PC-3 (cell line): ENCODE data around the gene FRG2. TPM values are rescaled to one million over a fixed set of nuclear protein-coding genes. Genes with fewer than 3 reads are reported as not detected.
"Not testable (repeated sequence)": the region's sequence is repeated elsewhere in the genome, so short reads cannot be mapped to it uniquely, and the experiment has no call there.

Experiments used
- ATAC-seq: fragments of 200-7000 bp; cut with Tn5 transposase; 2 replicates; pipeline ENCODE4 v1.9.1; 2020; ENCODE audit warnings: mild to moderate bottlenecking, moderate library complexity
- BruUV-seq: library from RNA; stranded (reverse); fragments of 400-500 nt; replicated peaks from 2 replicates; lab custom pipeline; 2021; lab: Mats Ljungman, UMichigan
- CTCF ChIA-PET: fragments of 300-600 bp; sonication (Branson Sonifier 250); formaldehyde crosslinking; loops from one replicate; lab custom pipeline; 2022; ENCODE audit warnings: antibody characterized with exemption; lab: Charles Lee
- POLR2A ChIA-PET: fragments of 300-600 bp; sonication (Branson Sonifier 250); formaldehyde crosslinking; loops from one replicate; lab custom pipeline; 2022; ENCODE audit warnings: antibody characterized with exemption; ENCODE audit not compliant: unreplicated experiment; lab: Charles Lee
- DNase-seq: peaks from one replicate; pipeline ENCODE4 v3.0.0-alpha.2; 2015
- H2AFZ ChIP-seq: fragments of 300-600 bp; sonication (generic); 2 replicates; pipeline ENCODE4 v1.6.0; 2016; ENCODE audit warnings: antibody characterized with exemption, low read length
- H3F3A ChIP-seq: fragments of 300-600 bp; sonication (generic); one replicate; pipeline ENCODE4 v1.6.0; 2017; ENCODE audit warnings: antibody characterized with exemption, low read length, control low read depth, mild to moderate bottlenecking; ENCODE audit not compliant: unreplicated experiment
- H3K27ac ChIP-seq: fragments of 300-600 bp; sonication (generic); 2 replicates; pipeline ENCODE4 v1.5.1; 2016; ENCODE audit warnings: mild to moderate bottlenecking, low read length
- H3K27me3 ChIP-seq: fragments of 300-600 bp; sonication (generic); 2 replicates; pipeline ENCODE4 v1.6.1; 2016; ENCODE audit warnings: low read length, mixed read lengths
- H3K36me3 ChIP-seq: fragments of 300-600 bp; sonication (generic); 2 replicates; pipeline ENCODE4 v1.6.1; 2016; ENCODE audit warnings: low read depth, mixed run types, low read length, mixed read lengths
- H3K4me1 ChIP-seq: fragments of 300-600 bp; sonication (generic); 2 replicates; pipeline ENCODE4 v1.5.1; 2016; ENCODE audit warnings: low read length; ENCODE audit not compliant: insufficient read depth
- H3K4me2 ChIP-seq: fragments of 300-600 bp; sonication (generic); 2 replicates; pipeline ENCODE4 v1.6.0; 2016; ENCODE audit warnings: low read length
- H3K4me3 ChIP-seq: fragments of 300-600 bp; sonication (generic); 2 replicates; pipeline ENCODE4 v1.5.1; 2016; ENCODE audit warnings: mild to moderate bottlenecking, low read length, mixed read lengths
- H3K79me2 ChIP-seq: fragments of 300-600 bp; sonication (generic); 2 replicates; pipeline ENCODE4 v1.6.1; 2017; ENCODE audit warnings: low read length, mixed read lengths
- H3K9ac ChIP-seq: fragments of 300-600 bp; sonication (generic); 2 replicates; pipeline ENCODE4 v1.6.0; 2016; ENCODE audit warnings: mild to moderate bottlenecking, low read length
- H3K9me2 ChIP-seq: fragments of 300-600 bp; sonication (generic); replicated peaks from 2 replicates; pipeline ENCODE4 v1.6.1; 2016; ENCODE audit warnings: mixed run types, low read length, mixed read lengths
- H3K9me3 ChIP-seq: fragments of 300-600 bp; sonication (generic); 2 replicates; pipeline ENCODE4 v1.6.1; 2016; ENCODE audit warnings: low read length, mixed read lengths
- H4K20me1 ChIP-seq: fragments of 300-600 bp; sonication (generic); 2 replicates; pipeline ENCODE4 v1.6.1; 2016; ENCODE audit warnings: low read length, mixed read lengths
- intact Hi-C: fragments of 100-400 bp; cut with micrococcal nuclease; formaldehyde crosslinking; loops from 2 replicates; pipeline ENCODE4 v1.9.0; 2023
- total RNA-seq: library from RNA; depleted of rRNA; stranded (reverse); fragments of >200 nt; gene quantifications from 2 replicates; pipeline ENCODE4 v1.2.3, GENCODE V29; 2014

FRG2 gene
- total RNA-seq, 1 experiment from 2014 or later, result 0.47 TPM

GRCh38 chr4:190047627-190048026, 20.6 kb upstream of the FRG2 start:
- DNase-seq, H3K9ac ChIP-seq, H3K4me2 ChIP-seq, H3K27me3 ChIP-seq, POLR2A ChIA-PET, H3K27ac ChIP-seq, BruUV-seq, H3K9me2 ChIP-seq, H3K36me3 ChIP-seq, CTCF ChIA-PET, ATAC-seq, H3K79me2 ChIP-seq, H3K9me3 ChIP-seq, H3F3A ChIP-seq, H2AFZ ChIP-seq, H3K4me3 ChIP-seq, intact Hi-C loops, H4K20me1 ChIP-seq, H3K4me1 ChIP-seq: not testable (repeated sequence)

DNA sequence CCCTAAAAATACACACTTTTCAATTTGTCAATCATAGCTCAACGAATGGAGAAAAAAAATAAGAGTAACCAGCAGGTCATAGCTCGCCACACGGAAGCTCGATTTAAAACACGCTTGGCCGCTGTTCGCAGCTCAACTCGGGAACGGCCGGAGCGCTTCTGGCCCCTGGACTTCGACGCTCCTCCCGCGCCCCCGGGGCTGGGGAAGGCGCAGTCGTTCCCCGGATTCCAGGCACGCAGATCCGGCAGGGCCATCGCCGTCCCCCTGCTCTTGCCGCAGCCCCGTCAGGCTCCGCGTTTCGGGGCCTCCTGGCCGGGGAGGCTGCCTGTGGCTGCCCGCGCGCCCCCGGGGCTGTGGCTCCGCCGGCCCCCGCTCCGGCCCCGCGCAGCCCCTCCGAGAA, 13.8 kb upstream of the FRG2 start:
- POLR2A ChIA-PET, CTCF ChIA-PET, H3K9ac ChIP-seq, H3K36me3 ChIP-seq, H3F3A ChIP-seq, H3K79me2 ChIP-seq, ATAC-seq, H2AFZ ChIP-seq, intact Hi-C loops, H3K9me2 ChIP-seq, H3K4me3 ChIP-seq, BruUV-seq, H3K27ac ChIP-seq, H3K4me2 ChIP-seq, H4K20me1 ChIP-seq, DNase-seq, H3K9me3 ChIP-seq, H3K27me3 ChIP-seq, H3K4me1 ChIP-seq: not testable (repeated sequence)

DNA sequence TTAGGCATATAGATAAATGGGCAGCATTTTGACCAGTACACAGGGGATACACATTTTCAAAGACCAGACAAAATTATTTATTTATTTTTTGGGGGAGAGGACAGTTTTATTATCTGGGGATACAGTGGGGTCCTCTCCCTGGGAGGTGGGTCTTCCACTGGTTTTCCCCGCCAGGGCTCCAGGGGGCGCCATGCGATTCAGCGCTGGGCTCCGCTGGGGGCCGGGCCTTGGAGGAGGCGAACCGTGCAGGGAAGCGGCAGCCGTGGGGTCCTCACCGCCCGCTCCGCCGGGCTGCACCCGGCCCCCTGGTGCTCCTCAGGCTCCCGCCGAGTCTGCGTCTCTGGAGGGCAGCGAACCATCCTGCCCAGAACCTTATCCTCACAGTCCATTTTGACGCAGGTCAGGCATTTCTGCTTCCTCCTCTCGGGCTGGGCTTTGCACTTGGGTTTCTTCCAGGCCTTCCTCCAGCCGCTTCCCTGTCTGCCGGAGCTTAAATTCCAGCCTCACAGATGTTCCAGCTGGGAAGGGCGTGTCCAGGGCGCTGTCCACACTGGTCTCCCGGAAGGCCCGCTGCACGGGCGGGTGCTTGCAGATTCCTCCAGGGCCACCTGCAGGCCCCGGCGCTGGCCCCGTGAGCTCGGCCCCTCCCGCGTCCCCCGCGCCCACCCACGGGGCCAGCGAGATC, 10.8 kb upstream of the FRG2 start:
- H3K79me2 ChIP-seq, H3F3A ChIP-seq, H3K4me3 ChIP-seq, H3K4me1 ChIP-seq, DNase-seq, H3K9me3 ChIP-seq, POLR2A ChIA-PET, CTCF ChIA-PET, H3K27ac ChIP-seq, H4K20me1 ChIP-seq, H3K9me2 ChIP-seq, intact Hi-C loops, H3K36me3 ChIP-seq, BruUV-seq, H2AFZ ChIP-seq, H3K27me3 ChIP-seq, H3K4me2 ChIP-seq, H3K9ac ChIP-seq: not testable (repeated sequence)
- ATAC-seq, result peak; percentile 54

DNA sequence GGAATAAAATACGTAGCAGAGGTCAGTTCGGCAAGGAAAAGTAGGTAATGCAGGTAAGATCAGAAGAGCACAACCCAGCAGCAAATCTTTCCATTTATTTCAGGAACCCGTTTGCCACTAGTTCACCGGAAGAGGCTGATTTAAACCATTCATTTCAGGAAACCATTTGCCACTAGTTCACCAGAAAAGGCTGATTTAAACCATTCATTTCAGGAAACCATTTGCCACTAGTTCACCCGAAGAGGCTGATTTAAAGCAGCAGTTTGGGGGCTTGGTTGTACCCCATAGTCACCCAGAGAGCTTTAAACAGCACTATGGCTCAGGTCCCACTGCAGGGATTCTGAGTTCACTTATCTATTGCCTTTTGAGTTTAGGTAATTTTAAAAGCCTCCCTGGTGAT, 4.2 kb upstream of the FRG2 start:
- H4K20me1 ChIP-seq, H3K27me3 ChIP-seq, DNase-seq, intact Hi-C loops, H3K4me1 ChIP-seq, H3K27ac ChIP-seq, ATAC-seq, H3F3A ChIP-seq, BruUV-seq, H2AFZ ChIP-seq, H3K9me3 ChIP-seq, H3K4me2 ChIP-seq, H3K9me2 ChIP-seq, CTCF ChIA-PET, H3K36me3 ChIP-seq, H3K9ac ChIP-seq, H3K79me2 ChIP-seq, POLR2A ChIA-PET, H3K4me3 ChIP-seq: not testable (repeated sequence)

DNA sequence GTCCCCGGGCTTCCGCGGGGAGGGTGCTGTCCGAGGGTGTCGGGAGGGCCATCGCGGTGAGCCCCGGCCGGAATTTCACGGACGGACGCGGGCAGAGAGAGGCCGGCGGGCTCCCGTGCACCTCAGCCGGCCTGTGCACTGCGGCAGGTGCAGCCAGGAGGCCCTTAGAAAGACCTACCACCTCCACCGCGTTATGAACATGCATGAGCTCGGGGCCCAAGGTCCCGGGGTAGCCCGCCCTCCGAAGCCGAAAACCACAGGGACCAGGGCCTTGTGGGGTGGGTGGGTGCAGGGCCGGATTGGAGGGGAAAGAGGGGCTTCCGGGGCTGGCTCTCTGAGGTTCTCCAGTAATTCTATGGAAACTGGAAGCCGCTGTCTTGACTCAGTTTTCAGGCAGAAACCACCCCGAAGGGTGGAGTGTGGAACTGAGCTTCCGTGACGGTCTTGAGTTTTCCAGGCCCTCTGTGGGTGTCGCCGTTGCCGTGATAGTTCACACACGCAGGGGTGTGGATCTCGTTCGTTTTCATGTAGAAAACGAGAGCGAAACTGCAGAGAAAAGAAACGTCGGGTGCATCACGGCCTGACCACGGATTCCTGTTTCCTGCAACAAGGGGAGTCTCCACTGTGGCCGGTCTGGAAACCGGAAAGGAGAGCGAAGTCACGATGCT, 4.3 kb downstream of the FRG2 start:
- POLR2A ChIA-PET, H3K9me3 ChIP-seq, H3F3A ChIP-seq, DNase-seq, CTCF ChIA-PET, BruUV-seq, H3K79me2 ChIP-seq, H3K9ac ChIP-seq, H2AFZ ChIP-seq, H3K36me3 ChIP-seq, H3K9me2 ChIP-seq, H3K27ac ChIP-seq, H3K27me3 ChIP-seq, H3K4me1 ChIP-seq, H3K4me2 ChIP-seq, H3K4me3 ChIP-seq, H4K20me1 ChIP-seq: not testable (repeated sequence)
- intact Hi-C loops, result loop anchor here (5.0 kb wide), 1 partner anchor 50 kb away; no protein-coding TSS in a partner anchor
- peak; percentile 45 for ATAC-seq

- H3K27me3 ChIP-seq, POLR2A ChIA-PET, BruUV-seq, H3K27ac ChIP-seq, H3F3A ChIP-seq, H3K4me3 ChIP-seq, H4K20me1 ChIP-seq, H3K9me3 ChIP-seq, H3K9me2 ChIP-seq, H3K4me1 ChIP-seq, H2AFZ ChIP-seq, ATAC-seq, CTCF ChIA-PET, H3K79me2 ChIP-seq, H3K4me2 ChIP-seq, H3K9ac ChIP-seq, DNase-seq, H3K36me3 ChIP-seq: not testable (repeated sequence)
- intact Hi-C loops, result loop anchor here (5.0 kb wide), 1 partner anchor 50 kb away; no protein-coding TSS in a partner anchor
Observed at GRCh38 chr4:190021973-190022372, 5.1 kb downstream of the FRG2 start.
